ENCODE results near the gene SPATA32.

SPATA32 gene

GRCh38 chr17:45228763-45229539 lies 32.9 kb downstream of the SPATA32 start:
- Mint-ChIP-seq H3K27me3 (no peaks in the 10 kb centered on the region), H3K36me3 (peaks cover 9% of the 10 kb centered on the region), H3K4me1 (peaks cover 70% of the 10 kb centered on the region), H3K4me3 (peak overlapping the region; percentile 92), H3K9me3 (no peaks in the 10 kb centered on the region), H3K27ac (peak overlapping the region; percentile 98)
- peak; percentile 82 for DNase-seq (ENCODE audit: low spot score in 2 of 2)
- ATAC-seq (ENCODE audit: low read depth), result peak; percentile 63

GRCh38 chr17:45227926-45228762 lies 33.8 kb downstream of the SPATA32 start:
- H3K36me3 Mint-ChIP-seq, result peaks cover 6% of the 10 kb centered on the region
- no peaks in the 10 kb centered on the region for H3K27me3 Mint-ChIP-seq
- ATAC-seq (ENCODE audit: low read depth) (no peak), DNase-seq (ENCODE audit: low spot score in 2 of 2) (no peak)
- H3K27ac Mint-ChIP-seq, result peak overlapping the region; percentile 98
- peak overlapping the region; percentile 92 for H3K4me3 Mint-ChIP-seq
- no peaks in the 10 kb centered on the region for H3K9me3 Mint-ChIP-seq
- peaks cover 74% of the 10 kb centered on the region for H3K4me1 Mint-ChIP-seq

DNA sequence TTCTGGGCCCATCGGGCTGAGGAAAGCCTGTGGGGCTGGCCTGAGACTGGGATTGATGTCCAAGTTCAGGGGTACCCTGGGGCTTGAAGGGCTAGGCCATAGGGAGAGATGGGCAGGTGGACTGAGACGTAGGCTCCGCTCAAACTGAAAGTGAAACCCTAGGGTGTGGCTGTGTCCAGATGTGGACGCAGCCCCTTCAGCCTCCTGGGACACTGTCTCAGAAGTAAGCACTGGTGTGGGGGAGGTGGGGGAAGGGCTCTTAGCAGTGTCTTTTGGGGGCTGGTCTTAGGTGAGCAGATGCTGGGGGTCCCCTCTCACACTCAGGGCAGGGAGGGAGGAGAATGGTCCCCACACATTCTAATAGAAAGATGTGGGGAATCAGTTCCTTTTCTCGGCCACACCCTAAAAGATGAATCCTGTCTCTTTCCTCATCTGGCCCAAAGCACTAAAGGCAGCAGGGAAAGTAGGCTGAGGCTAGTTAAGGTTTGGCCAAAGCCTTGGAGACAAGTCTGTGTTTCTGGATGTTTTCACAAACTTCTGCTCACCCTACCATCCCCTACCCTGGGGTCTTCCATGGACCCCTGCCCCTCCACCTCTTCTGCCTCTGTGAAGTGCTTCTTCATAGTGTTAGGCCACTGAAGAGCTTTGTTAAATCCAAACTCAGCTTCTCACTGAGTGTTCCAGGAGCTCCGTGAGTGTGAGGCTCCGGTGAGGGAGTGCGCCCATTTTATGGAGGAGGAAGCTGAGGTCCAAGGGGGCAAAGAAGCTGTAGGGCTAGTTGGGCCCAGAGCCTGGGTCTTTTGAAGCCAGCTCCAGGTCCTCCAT lies 34.6 kb downstream of the SPATA32 start:
- peak overlapping the region; percentile 98 for H3K27ac Mint-ChIP-seq
- H3K36me3 Mint-ChIP-seq, result peaks cover 5% of the 10 kb centered on the region
- no peaks in the 10 kb centered on the region for H3K27me3 Mint-ChIP-seq
- H3K9me3 Mint-ChIP-seq, result no peaks in the 10 kb centered on the region
- ATAC-seq (ENCODE audit: low read depth) (peak; percentile 4), DNase-seq (ENCODE audit: low spot score in 2 of 2) (peak in 1 of 2 donors; percentile 55)
- H3K4me1 Mint-ChIP-seq, result peaks cover 72% of the 10 kb centered on the region
- peak overlapping the region; percentile 92 for H3K4me3 Mint-ChIP-seq

GRCh38 chr17:45226576-45226975 lies 35.3 kb downstream of the SPATA32 start:
- H3K27me3 Mint-ChIP-seq, result no peaks in the 10 kb centered on the region
- DNase-seq (ENCODE audit: low spot score in 2 of 2), result no peak
- peak overlapping the region; percentile 92 for H3K4me3 Mint-ChIP-seq
- no peak for ATAC-seq (ENCODE audit: low read depth)
- H3K27ac Mint-ChIP-seq, result peak overlapping the region; percentile 98
- H3K4me1 Mint-ChIP-seq, result peaks cover 68% of the 10 kb centered on the region
- no peaks in the 10 kb centered on the region for H3K9me3 Mint-ChIP-seq
- peaks cover 2% of the 10 kb centered on the region for H3K36me3 Mint-ChIP-seq

- Mint-ChIP-seq H3K4me1 (peaks cover 66% of the 10 kb centered on the region), H3K9me3 (no peaks in the 10 kb centered on the region), H3K36me3 (peaks cover 2% of the 10 kb centered on the region), H3K27me3 (no peaks in the 10 kb centered on the region), H3K4me3 (peak overlapping the region; percentile 92), H3K27ac (peak overlapping the region; percentile 98)
- DNase-seq (ENCODE audit: low spot score in 2 of 2), result peak; percentile 78 to 86
- ATAC-seq (ENCODE audit: low read depth), result peak; percentile 62
These were observed 35.8 kb downstream of the SPATA32 start for GRCh38 chr17:45225964-45226530.

DNA sequence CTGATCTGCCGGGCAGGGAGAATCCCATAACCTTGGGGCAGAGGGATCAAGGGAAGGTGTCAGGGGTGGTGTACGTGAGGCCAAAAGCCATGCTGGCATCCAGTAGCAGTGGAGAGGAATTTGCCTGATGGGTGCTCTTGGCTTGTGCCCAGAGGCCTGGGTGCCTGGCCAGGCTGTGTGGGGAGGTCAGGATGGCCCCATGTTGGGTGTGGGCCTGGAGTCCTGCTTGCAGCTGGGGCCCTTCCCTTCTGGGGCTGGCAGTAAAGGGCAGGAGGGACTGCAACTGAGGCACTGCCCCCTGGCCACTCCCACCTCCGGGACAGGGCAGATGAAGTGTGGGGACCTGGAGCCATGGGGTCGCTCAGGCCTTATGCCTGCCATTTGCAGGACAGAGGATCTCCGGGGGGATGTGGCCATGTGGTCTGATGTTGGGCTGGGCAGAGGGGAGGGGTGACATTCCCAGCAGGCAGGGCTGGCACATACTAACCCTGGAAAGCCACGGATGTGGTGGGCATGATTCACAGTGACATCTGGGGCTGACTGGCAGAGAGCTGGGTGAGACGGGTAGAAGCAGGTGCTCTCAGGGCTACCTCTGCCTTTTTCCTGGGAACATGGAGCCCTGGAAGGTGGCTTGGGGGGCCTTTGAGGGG lies 36.7 kb downstream of the SPATA32 start:
- DNase-seq (ENCODE audit: low spot score in 2 of 2) (no peak), ATAC-seq (ENCODE audit: low read depth) (no peak)
- Mint-ChIP-seq H3K27me3 (no peaks in the 10 kb centered on the region), H3K9me3 (no peaks in the 10 kb centered on the region), H3K36me3 (peaks cover 2% of the 10 kb centered on the region), H3K4me1 (peaks cover 70% of the 10 kb centered on the region), H3K27ac (peak overlapping the region; percentile 98), H3K4me3 (peak overlapping the region; percentile 92)

DNA sequence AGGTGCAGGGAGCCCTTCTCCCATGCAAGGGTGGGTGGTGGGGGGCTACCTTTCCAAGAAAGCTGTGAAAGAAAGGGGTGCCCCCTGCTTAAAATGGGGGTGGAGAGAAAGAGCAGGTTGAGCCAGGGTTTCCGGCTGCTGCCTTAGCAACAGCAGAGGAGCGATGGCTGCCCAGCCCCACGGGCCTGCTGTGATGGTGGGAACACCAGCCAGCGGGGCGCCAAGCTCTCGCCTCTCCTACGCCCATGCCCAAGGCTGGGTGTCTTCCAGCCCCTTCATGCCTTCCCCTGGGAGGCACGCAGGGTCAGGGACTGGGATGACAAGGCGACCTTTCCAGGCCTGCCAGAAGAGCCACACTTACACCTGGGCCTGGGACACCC lies 37.2 kb downstream of the SPATA32 start:
- ATAC-seq (ENCODE audit: low read depth) (no peak), DNase-seq (ENCODE audit: low spot score in 2 of 2) (no peak)
- H3K4me1 Mint-ChIP-seq, result peaks cover 71% of the 10 kb centered on the region
- H3K4me3 Mint-ChIP-seq, result peak overlapping the region; percentile 92
- no peaks in the 10 kb centered on the region for H3K27me3 Mint-ChIP-seq
- peak overlapping the region; percentile 98 for H3K27ac Mint-ChIP-seq
- H3K9me3 Mint-ChIP-seq, result no peaks in the 10 kb centered on the region
- H3K36me3 Mint-ChIP-seq, result peaks cover 2% of the 10 kb centered on the region

GRCh38 chr17:45223539-45224528 lies 38.1 kb downstream of the SPATA32 start:
- Mint-ChIP-seq H3K27ac (peak overlapping the region; percentile 98), H3K27me3 (no peaks in the 10 kb centered on the region), H3K4me1 (peaks cover 73% of the 10 kb centered on the region), H3K36me3 (peaks cover 2% of the 10 kb centered on the region), H3K4me3 (peak overlapping the region; percentile 92), H3K9me3 (no peaks in the 10 kb centered on the region)
- no peak for DNase-seq (ENCODE audit: low spot score in 2 of 2)
- ATAC-seq (ENCODE audit: low read depth), result peak; percentile 6

GRCh38 chr17:45222996-45223538 lies 38.8 kb downstream of the SPATA32 start:
- Mint-ChIP-seq H3K4me3 (peak overlapping the region; percentile 92), H3K36me3 (peaks cover 4% of the 10 kb centered on the region), H3K27ac (peak overlapping the region; percentile 98), H3K4me1 (peaks cover 69% of the 10 kb centered on the region), H3K9me3 (no peaks in the 10 kb centered on the region), H3K27me3 (no peaks in the 10 kb centered on the region)
- ATAC-seq (ENCODE audit: low read depth) (no peak), DNase-seq (ENCODE audit: low spot score in 2 of 2) (no peak)

GRCh38 chr17:45222289-45222995 lies 39.5 kb downstream of the SPATA32 start:
- Mint-ChIP-seq H3K27me3 (no peaks in the 10 kb centered on the region), H3K4me1 (peaks cover 64% of the 10 kb centered on the region), H3K27ac (peak overlapping the region; percentile 98), H3K36me3 (peaks cover 4% of the 10 kb centered on the region), H3K4me3 (peak overlapping the region; percentile 92), H3K9me3 (no peaks in the 10 kb centered on the region)
- ATAC-seq (ENCODE audit: low read depth) (no peak), DNase-seq (ENCODE audit: low spot score in 2 of 2) (no peak)

- no peak for ATAC-seq (ENCODE audit: low read depth)
These were observed 39.9 kb downstream of the SPATA32 start for GRCh38 chr17:45222014-45222288.

More at GRCh38 chr17:45222014-45222288, 39.9 kb downstream of the SPATA32 start:
- H3K36me3 Mint-ChIP-seq, result peaks cover 5% of the 10 kb centered on the region
- peak overlapping the region; percentile 92 for H3K4me3 Mint-ChIP-seq
- peaks cover 59% of the 10 kb centered on the region for H3K4me1 Mint-ChIP-seq
- no peak for DNase-seq (ENCODE audit: low spot score in 2 of 2)
- no peaks in the 10 kb centered on the region for H3K9me3 Mint-ChIP-seq
- H3K27ac Mint-ChIP-seq, result peak overlapping the region; percentile 98
- H3K27me3 Mint-ChIP-seq, result no peaks in the 10 kb centered on the region

Data from memory B cell (primary cell).